H1 (cell line): ENCODE results near the gene SLC35E4. TPM values are rescaled to one million over a fixed set of nuclear protein-coding genes. Genes with fewer than 3 reads are reported as not detected.

ENCODE experiments used
- KDM4A ChIP-seq: IDR thresholded peaks from one replicate; pipeline ENCODE4 v1.7.1; 2012; ENCODE audit warnings: low read depth, mild to moderate bottlenecking, moderate library complexity, low read length, inconsistent platforms; ENCODE audit not compliant: severe bottlenecking
- MAFK ChIP-seq: IDR thresholded peaks from 2 replicates; pipeline ENCODE4 v1.6.1; 2012; ENCODE audit warnings: low read depth, mild to moderate bottlenecking, improper control_type of control experiment, low read length
- POLR2AphosphoS5 ChIP-seq: IDR thresholded peaks from 2 replicates; pipeline ENCODE4 v1.6.1; 2011; ENCODE audit warnings: low read depth, low read length
- polyA plus RNA-seq, 7 experiments: library from polyadenylated mRNA; depleted of rRNA in 3 of 7; stranded (reverse) in 5 of 7; unstranded in 2 of 7; fragments of >200 nt in 5 of 7; fragments of 200-250 nt in 2 of 7; gene quantifications; 1 replicate in 5 of 7; 2 replicates in 1 of 7; 4 replicates in 1 of 7; pipeline versions ENCODE4 v1.2.1 to v1.2.3, GENCODE V29; 2011 to 2013; ENCODE audit warnings: missing spikeins in 2 of 7, mixed read lengths in 2 of 7
- total RNA-seq: library from RNA; stranded (reverse); fragmentation: NEBNext Ultra II Directional; extraction: Animal tissue kit (Norgen Biotek cat#: 25700); gene quantifications from 2 replicates; pipeline ENCODE4 v1.2.1, GENCODE V29; 2021
- TF ChIP-seq, protein P1 (sequence below): fragments of 300-600 bp; sonication (generic); IDR thresholded peaks from 2 replicates; pipeline ENCODE4 v1.7.1; 2012; ENCODE audit warnings: low read length, moderate library complexity, mild to moderate bottlenecking, inconsistent platforms; ENCODE audit not compliant: insufficient replicate concordance
- TF ChIP-seq, protein P2 (sequence below): IDR thresholded peaks from 2 replicates; pipeline ENCODE4 v1.6.1; 2011; ENCODE audit warnings: low read length, improper control_type of control experiment

Gene SLC35E4
- total and polyA plus RNA-seq, 2 of the 8 experiments (the other 6 are each of a cell fraction or from before 2014, with no cell fraction given) = 5.1 to 5.6 TPM

DNA sequence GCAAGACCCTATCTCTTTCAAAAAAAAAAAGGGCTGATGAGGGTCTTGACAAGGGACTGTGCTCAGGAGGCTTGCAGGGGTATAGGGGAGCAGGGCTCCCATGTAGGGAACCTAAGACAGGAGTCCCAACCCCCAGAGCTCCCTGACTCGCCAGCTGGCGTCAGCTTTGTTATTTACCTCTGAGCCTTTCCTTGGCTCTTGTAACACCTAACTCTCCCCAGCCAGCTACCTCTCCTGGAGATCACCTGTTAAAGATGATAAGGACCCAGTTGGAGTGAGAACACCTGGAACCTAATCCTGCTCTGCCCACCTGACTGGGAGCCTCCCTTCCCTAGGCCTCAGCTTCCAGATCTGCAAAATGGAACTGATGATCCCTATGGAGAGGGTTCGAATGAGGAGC is 13.2 kb downstream of the SLC35E4 start (continued):
- TF ChIP-seq, protein P1, sequence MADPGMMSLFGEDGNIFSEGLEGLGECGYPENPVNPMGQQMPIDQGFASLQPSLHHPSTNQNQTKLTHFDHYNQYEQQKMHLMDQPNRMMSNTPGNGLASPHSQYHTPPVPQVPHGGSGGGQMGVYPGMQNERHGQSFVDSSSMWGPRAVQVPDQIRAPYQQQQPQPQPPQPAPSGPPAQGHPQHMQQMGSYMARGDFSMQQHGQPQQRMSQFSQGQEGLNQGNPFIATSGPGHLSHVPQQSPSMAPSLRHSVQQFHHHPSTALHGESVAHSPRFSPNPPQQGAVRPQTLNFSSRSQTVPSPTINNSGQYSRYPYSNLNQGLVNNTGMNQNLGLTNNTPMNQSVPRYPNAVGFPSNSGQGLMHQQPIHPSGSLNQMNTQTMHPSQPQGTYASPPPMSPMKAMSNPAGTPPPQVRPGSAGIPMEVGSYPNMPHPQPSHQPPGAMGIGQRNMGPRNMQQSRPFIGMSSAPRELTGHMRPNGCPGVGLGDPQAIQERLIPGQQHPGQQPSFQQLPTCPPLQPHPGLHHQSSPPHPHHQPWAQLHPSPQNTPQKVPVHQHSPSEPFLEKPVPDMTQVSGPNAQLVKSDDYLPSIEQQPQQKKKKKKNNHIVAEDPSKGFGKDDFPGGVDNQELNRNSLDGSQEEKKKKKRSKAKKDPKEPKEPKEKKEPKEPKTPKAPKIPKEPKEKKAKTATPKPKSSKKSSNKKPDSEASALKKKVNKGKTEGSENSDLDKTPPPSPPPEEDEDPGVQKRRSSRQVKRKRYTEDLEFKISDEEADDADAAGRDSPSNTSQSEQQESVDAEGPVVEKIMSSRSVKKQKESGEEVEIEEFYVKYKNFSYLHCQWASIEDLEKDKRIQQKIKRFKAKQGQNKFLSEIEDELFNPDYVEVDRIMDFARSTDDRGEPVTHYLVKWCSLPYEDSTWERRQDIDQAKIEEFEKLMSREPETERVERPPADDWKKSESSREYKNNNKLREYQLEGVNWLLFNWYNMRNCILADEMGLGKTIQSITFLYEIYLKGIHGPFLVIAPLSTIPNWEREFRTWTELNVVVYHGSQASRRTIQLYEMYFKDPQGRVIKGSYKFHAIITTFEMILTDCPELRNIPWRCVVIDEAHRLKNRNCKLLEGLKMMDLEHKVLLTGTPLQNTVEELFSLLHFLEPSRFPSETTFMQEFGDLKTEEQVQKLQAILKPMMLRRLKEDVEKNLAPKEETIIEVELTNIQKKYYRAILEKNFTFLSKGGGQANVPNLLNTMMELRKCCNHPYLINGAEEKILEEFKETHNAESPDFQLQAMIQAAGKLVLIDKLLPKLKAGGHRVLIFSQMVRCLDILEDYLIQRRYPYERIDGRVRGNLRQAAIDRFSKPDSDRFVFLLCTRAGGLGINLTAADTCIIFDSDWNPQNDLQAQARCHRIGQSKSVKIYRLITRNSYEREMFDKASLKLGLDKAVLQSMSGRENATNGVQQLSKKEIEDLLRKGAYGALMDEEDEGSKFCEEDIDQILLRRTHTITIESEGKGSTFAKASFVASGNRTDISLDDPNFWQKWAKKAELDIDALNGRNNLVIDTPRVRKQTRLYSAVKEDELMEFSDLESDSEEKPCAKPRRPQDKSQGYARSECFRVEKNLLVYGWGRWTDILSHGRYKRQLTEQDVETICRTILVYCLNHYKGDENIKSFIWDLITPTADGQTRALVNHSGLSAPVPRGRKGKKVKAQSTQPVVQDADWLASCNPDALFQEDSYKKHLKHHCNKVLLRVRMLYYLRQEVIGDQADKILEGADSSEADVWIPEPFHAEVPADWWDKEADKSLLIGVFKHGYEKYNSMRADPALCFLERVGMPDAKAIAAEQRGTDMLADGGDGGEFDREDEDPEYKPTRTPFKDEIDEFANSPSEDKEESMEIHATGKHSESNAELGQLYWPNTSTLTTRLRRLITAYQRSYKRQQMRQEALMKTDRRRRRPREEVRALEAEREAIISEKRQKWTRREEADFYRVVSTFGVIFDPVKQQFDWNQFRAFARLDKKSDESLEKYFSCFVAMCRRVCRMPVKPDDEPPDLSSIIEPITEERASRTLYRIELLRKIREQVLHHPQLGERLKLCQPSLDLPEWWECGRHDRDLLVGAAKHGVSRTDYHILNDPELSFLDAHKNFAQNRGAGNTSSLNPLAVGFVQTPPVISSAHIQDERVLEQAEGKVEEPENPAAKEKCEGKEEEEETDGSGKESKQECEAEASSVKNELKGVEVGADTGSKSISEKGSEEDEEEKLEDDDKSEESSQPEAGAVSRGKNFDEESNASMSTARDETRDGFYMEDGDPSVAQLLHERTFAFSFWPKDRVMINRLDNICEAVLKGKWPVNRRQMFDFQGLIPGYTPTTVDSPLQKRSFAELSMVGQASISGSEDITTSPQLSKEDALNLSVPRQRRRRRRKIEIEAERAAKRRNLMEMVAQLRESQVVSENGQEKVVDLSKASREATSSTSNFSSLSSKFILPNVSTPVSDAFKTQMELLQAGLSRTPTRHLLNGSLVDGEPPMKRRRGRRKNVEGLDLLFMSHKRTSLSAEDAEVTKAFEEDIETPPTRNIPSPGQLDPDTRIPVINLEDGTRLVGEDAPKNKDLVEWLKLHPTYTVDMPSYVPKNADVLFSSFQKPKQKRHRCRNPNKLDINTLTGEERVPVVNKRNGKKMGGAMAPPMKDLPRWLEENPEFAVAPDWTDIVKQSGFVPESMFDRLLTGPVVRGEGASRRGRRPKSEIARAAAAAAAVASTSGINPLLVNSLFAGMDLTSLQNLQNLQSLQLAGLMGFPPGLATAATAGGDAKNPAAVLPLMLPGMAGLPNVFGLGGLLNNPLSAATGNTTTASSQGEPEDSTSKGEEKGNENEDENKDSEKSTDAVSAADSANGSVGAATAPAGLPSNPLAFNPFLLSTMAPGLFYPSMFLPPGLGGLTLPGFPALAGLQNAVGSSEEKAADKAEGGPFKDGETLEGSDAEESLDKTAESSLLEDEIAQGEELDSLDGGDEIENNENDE = no peak
- TF ChIP-seq MAFK (no peak), POLR2AphosphoS5 (no peak), KDM4A (no peak)
- TF ChIP-seq, protein P2, sequence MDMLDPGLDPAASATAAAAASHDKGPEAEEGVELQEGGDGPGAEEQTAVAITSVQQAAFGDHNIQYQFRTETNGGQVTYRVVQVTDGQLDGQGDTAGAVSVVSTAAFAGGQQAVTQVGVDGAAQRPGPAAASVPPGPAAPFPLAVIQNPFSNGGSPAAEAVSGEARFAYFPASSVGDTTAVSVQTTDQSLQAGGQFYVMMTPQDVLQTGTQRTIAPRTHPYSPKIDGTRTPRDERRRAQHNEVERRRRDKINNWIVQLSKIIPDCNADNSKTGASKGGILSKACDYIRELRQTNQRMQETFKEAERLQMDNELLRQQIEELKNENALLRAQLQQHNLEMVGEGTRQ = no peak
